Stimulated activated naive B cell treated with anti-CD40 and anti-IgM and Interleukin-4, amounts not matched to agents 10 μg/mL and 1 μg/mL and 100 μg/mL, for 72 hours (primary cell): ENCODE results near the gene C17orf107.
"Not testable (repeated sequence)": the region's sequence is repeated elsewhere in the genome, so short reads cannot be mapped to it uniquely, and the experiment has no call there.

Experiments
- ATAC-seq, 2 donors: fragments of 150-1000 bp; cut with Tn5 transposase; replicated peaks; 2 replicates each; pipeline ENCODE4 v1.10.0; 2021; ENCODE audit warnings: moderate library complexity in 1 of 2
- DNase-seq: peaks from one replicate; pipeline ENCODE4 v3.0.0; 2021
- H3K27ac Mint-ChIP-seq: one replicate; pipeline ENCODE4 v1.8.0; 2022; ENCODE audit warnings: mild to moderate bottlenecking, mixed read lengths
- H3K27me3 Mint-ChIP-seq, 2 donors: one replicate each; pipeline ENCODE4 v1.8.0; 2022; ENCODE audit warnings: mixed read lengths in 2 of 2
- H3K36me3 Mint-ChIP-seq, 2 donors: one replicate each; pipeline ENCODE4 v1.8.0; 2022; ENCODE audit warnings: mixed read lengths in 2 of 2, mild to moderate bottlenecking in 1 of 2
- H3K4me1 Mint-ChIP-seq, 2 donors: one replicate each; pipeline ENCODE4 v1.8.0; 2022; ENCODE audit warnings: mixed read lengths in 2 of 2, mild to moderate bottlenecking in 1 of 2
- H3K4me3 Mint-ChIP-seq, 2 donors: one replicate each; pipeline ENCODE4 v1.8.0; 2022; ENCODE audit warnings: mild to moderate bottlenecking in 2 of 2, mixed read lengths in 2 of 2, moderate library complexity in 1 of 2
- H3K9me3 Mint-ChIP-seq, 2 donors: one replicate each; pipeline ENCODE4 v1.8.0; 2022; ENCODE audit warnings: mixed read lengths in 2 of 2, mild to moderate bottlenecking in 1 of 2

C17orf107 gene

GRCh38 chr17:4900231-4901107, 1.1 kb downstream of the C17orf107 start:
- H3K36me3 Mint-ChIP-seq = peaks cover 26 to 30% of the 10 kb centered on the region in 2 donors
- DNase-seq (peak; percentile 41), ATAC-seq (peak; percentile 26 to 37)
- H3K4me1 Mint-ChIP-seq = peaks cover 38 to 47% of the 10 kb centered on the region in 2 donors
- peaks cover 0 to 1% of the 10 kb centered on the region in 2 donors for H3K9me3 Mint-ChIP-seq
- peak overlapping the region; percentile 84 to 87 for H3K4me3 Mint-ChIP-seq
- peak overlapping the region; percentile 91 for H3K27ac Mint-ChIP-seq
- peaks cover 4 to 18% of the 10 kb centered on the region in 2 donors for H3K27me3 Mint-ChIP-seq

- H3K27ac Mint-ChIP-seq = peak overlapping the region; percentile 91
- H3K4me1 Mint-ChIP-seq = peaks cover 38 to 47% of the 10 kb centered on the region in 2 donors
- H3K36me3 Mint-ChIP-seq = peaks cover 19 to 23% of the 10 kb centered on the region in 2 donors
- peak overlapping the region; percentile 82 to 87 for H3K4me3 Mint-ChIP-seq
- DNase-seq = no peak
- peaks cover 0 to 1% of the 10 kb centered on the region in 2 donors for H3K9me3 Mint-ChIP-seq
- ATAC-seq = peak in 1 of 2 donors; percentile 1
- peaks cover 4 to 24% of the 10 kb centered on the region in 2 donors for H3K27me3 Mint-ChIP-seq
Observed at GRCh38 chr17:4901108-4901647, 1.8 kb downstream of the C17orf107 start.

GRCh38 chr17:4901648-4902344, 2.5 kb downstream of the C17orf107 start:
- Mint-ChIP-seq H3K27ac (peak overlapping the region; percentile 84), H3K4me3 (peak overlapping the region; percentile 82 to 87), H3K27me3 (peaks cover 4 to 24% of the 10 kb centered on the region in 2 donors), H3K4me1 (peaks cover 38 to 47% of the 10 kb centered on the region in 2 donors), H3K9me3 (peaks cover 0 to 1% of the 10 kb centered on the region in 2 donors), H3K36me3 (peaks cover 13 to 16% of the 10 kb centered on the region in 2 donors)
- DNase-seq (peak; percentile 46), ATAC-seq (peak; percentile 13 to 43)

GRCh38 chr17:4902540-4902939, 3.2 kb downstream of the C17orf107 start:
- H3K27ac Mint-ChIP-seq = peak overlapping the region; percentile 84
- DNase-seq = no peak
- no peak for ATAC-seq
- peaks cover 6 to 9% of the 10 kb centered on the region in 2 donors for H3K36me3 Mint-ChIP-seq
- peaks cover 38 to 47% of the 10 kb centered on the region in 2 donors for H3K4me1 Mint-ChIP-seq
- peaks cover 0 to 1% of the 10 kb centered on the region in 2 donors for H3K9me3 Mint-ChIP-seq
- peaks cover 4 to 19% of the 10 kb centered on the region in 2 donors for H3K27me3 Mint-ChIP-seq
- H3K4me3 Mint-ChIP-seq = peak overlapping the region; percentile 34 to 82

- DNase-seq (peak; percentile 59), ATAC-seq (peak; percentile 49 to 61)
- Mint-ChIP-seq H3K27ac (peak within 1 kb of the TSS; percentile 84), H3K4me1 (peaks cover 38 to 45% of the 10 kb centered on the region in 2 donors), H3K36me3 (peaks cover 3 to 9% of the 10 kb centered on the region in 2 donors), H3K27me3 (peaks cover 4 to 19% of the 10 kb centered on the region in 2 donors), H3K4me3 (peak within 1 kb of the TSS; percentile 34 to 82), H3K9me3 (peaks cover 0 to 1% of the 10 kb centered on the region in 2 donors)
Observed at GRCh38 chr17:4903051-4903818, 3.9 kb downstream of the C17orf107 start, which contains the start of gene CHRNE. Gene CHRNE, minus strand, starts transcription at chr17:4903098. Its CDS starts 35 bp downstream, at chr17:4903063.

- not testable (repeated sequence) for DNase-seq, H3K9me3 Mint-ChIP-seq, H3K27ac Mint-ChIP-seq, ATAC-seq, H3K36me3 Mint-ChIP-seq, H3K27me3 Mint-ChIP-seq, H3K4me3 Mint-ChIP-seq
- H3K4me1 Mint-ChIP-seq = peaks cover 18 to 19% of the 10 kb centered on the region in 2 donors
Observed at GRCh38 chr17:4906642-4907041, 7.3 kb downstream of the C17orf107 start.

GRCh38 chr17:4908301-4908700, 9.0 kb downstream of the C17orf107 start:
- ATAC-seq = peak in 1 of 2 donors; percentile 24
- no peak overlapping the region for H3K4me3 Mint-ChIP-seq
- DNase-seq = no peak

GRCh38 chr17:4908711-4909496, 9.6 kb downstream of the C17orf107 start:
- peaks cover 0 to under 1% of the 10 kb centered on the region in 2 donors for H3K4me1 Mint-ChIP-seq
- no peak overlapping the region for H3K4me3 Mint-ChIP-seq
- H3K27me3 Mint-ChIP-seq = peaks cover 6 to 8% of the 10 kb centered on the region in 2 donors
- H3K27ac Mint-ChIP-seq = no peak overlapping the region
- no peaks in the 10 kb centered on the region for H3K9me3 Mint-ChIP-seq
- ATAC-seq = peak; percentile 99
- peak; percentile 76 for DNase-seq
- H3K36me3 Mint-ChIP-seq = no peaks in the 10 kb centered on the region

More at GRCh38 chr17:4908301-4908700, 9.0 kb downstream of the C17orf107 start:
- no peaks in the 10 kb centered on the region for H3K9me3 Mint-ChIP-seq
- no peak overlapping the region for H3K27ac Mint-ChIP-seq
- no peaks in the 10 kb centered on the region for H3K36me3 Mint-ChIP-seq
- H3K27me3 Mint-ChIP-seq = peaks cover 6 to 8% of the 10 kb centered on the region in 2 donors
- H3K4me1 Mint-ChIP-seq = peaks cover 4 to 6% of the 10 kb centered on the region in 2 donors

GRCh38 chr17:4913994-4914393, 14.7 kb downstream of the C17orf107 start:
- Mint-ChIP-seq H3K9me3 (no peaks in the 10 kb centered on the region), H3K4me1 (no peaks in the 10 kb centered on the region), H3K27ac (no peak overlapping the region), H3K4me3 (no peak overlapping the region), H3K36me3 (no peaks in the 10 kb centered on the region), H3K27me3 (peaks cover 0 to 8% of the 10 kb centered on the region in 2 donors)
- ATAC-seq (no peak), DNase-seq (no peak)

- ATAC-seq, H3K27me3 Mint-ChIP-seq, H3K27ac Mint-ChIP-seq, DNase-seq, H3K9me3 Mint-ChIP-seq, H3K4me1 Mint-ChIP-seq, H3K36me3 Mint-ChIP-seq, H3K4me3 Mint-ChIP-seq: not testable (repeated sequence)
Observed at GRCh38 chr17:4914551-4914950, 15.2 kb downstream of the C17orf107 start.

GRCh38 chr17:4919511-4920047, 20.2 kb downstream of the C17orf107 start:
- peaks cover 0 to 2% of the 10 kb centered on the region in 2 donors for H3K36me3 Mint-ChIP-seq
- no peak overlapping the region for H3K4me3 Mint-ChIP-seq
- no peaks in the 10 kb centered on the region for H3K27me3 Mint-ChIP-seq
- DNase-seq = no peak
- H3K9me3 Mint-ChIP-seq = no peaks in the 10 kb centered on the region
- no peak for ATAC-seq
- no peak overlapping the region for H3K27ac Mint-ChIP-seq
- no peaks in the 10 kb centered on the region for H3K4me1 Mint-ChIP-seq

- Mint-ChIP-seq H3K36me3 (peaks cover 0 to 2% of the 10 kb centered on the region in 2 donors), H3K4me3 (no peak overlapping the region), H3K27ac (no peak overlapping the region), H3K27me3 (no peaks in the 10 kb centered on the region), H3K4me1 (no peaks in the 10 kb centered on the region), H3K9me3 (no peaks in the 10 kb centered on the region)
- no peak for ATAC-seq
- DNase-seq = no peak
Observed at GRCh38 chr17:4920351-4921048, 21.2 kb downstream of the C17orf107 start.
